Breast epithelium (tissue), 4 donors: ENCODE measurements around the gene SDK1. TPM values are rescaled to one million over a fixed set of nuclear protein-coding genes. Genes with fewer than 3 reads are reported as not detected.

ENCODE experiments used
- DNase-seq, 2 donors: peaks; one replicate each; pipeline ENCODE4 v3.0.0-alpha.2; 2019; ENCODE audit warnings: low spot score in 2 of 2
- H3K27ac ChIP-seq, 2 donors: fragments of 200-600 bp; sonication (generic) in 1 of 2; one replicate each; pipeline ENCODE4 v1.5.1; 2016 to 2019; ENCODE audit warnings: mild to moderate bottlenecking in 1 of 2
- H3K27me3 ChIP-seq, 2 donors: fragments of 200-600 bp; sonication (generic) in 1 of 2; one replicate each; pipeline versions ENCODE4 v1.5.1 to v1.6.0; 2017 to 2019; ENCODE audit warnings: control low read depth in 1 of 2, mild to moderate bottlenecking in 1 of 2
- H3K36me3 ChIP-seq: fragments of 200-600 bp; one replicate; pipeline ENCODE4 v1.5.1; 2019
- H3K4me1 ChIP-seq, 2 donors: fragments of 200-600 bp; sonication (generic); one replicate each; pipeline ENCODE4 v1.5.1; 2016 to 2019; ENCODE audit warnings: control low read depth in 1 of 2
- H3K4me3 ChIP-seq, 3 donors: fragments of 200-600 bp; sonication (generic); 1 replicate in 2 of 3; 2 replicates in 1 of 3; pipeline ENCODE4 v1.5.1; 2016 to 2019; ENCODE audit warnings: mild to moderate bottlenecking in 3 of 3, moderate library complexity in 2 of 3
- H3K9me3 ChIP-seq, 2 donors: fragments of 200-600 bp; sonication (generic) in 1 of 2; one replicate each; pipeline ENCODE4 v1.5.1; 2016 to 2019; ENCODE audit warnings: control low read depth in 1 of 2
- POLR2A ChIP-seq: fragments of 450-650 bp; IDR thresholded peaks from one replicate; pipeline ENCODE4 v1.6.1; 2016; ENCODE audit warnings: antibody characterized with exemption, mild to moderate bottlenecking, moderate library complexity
- POLR2AphosphoS5 ChIP-seq, 3 donors: sonication (generic); formaldehyde crosslinking; IDR thresholded peaks; one replicate each; pipeline ENCODE4 v1.6.1; 2017; ENCODE audit warnings: antibody characterized with exemption in 3 of 3
- intact Hi-C: fragments of 100-400 bp; cut with DNase I; formaldehyde crosslinking; loops from one replicate; pipeline ENCODE4 v1.15.1; 2023; ENCODE audit warnings: low total_unique reads
- total RNA-seq, 3 donors: library from RNA; depleted of rRNA; stranded (reverse); fragments of >200 nt; gene quantifications; one replicate each; pipeline ENCODE4 v1.1.0, GENCODE V29; 2016
- TF ChIP-seq, protein P1 (sequence below), 3 donors: fragments of 450-650 bp; IDR thresholded peaks; one replicate each; pipeline ENCODE4 v1.5.1; 2016 to 2017; ENCODE audit warnings: antibody characterized with exemption in 3 of 3, mild to moderate bottlenecking in 3 of 3, moderate library complexity in 3 of 3

Gene SDK1
- total RNA-seq, 3 donors from 2014 or later: 3.7 to 18.2 (median 6.6) TPM

DNA sequence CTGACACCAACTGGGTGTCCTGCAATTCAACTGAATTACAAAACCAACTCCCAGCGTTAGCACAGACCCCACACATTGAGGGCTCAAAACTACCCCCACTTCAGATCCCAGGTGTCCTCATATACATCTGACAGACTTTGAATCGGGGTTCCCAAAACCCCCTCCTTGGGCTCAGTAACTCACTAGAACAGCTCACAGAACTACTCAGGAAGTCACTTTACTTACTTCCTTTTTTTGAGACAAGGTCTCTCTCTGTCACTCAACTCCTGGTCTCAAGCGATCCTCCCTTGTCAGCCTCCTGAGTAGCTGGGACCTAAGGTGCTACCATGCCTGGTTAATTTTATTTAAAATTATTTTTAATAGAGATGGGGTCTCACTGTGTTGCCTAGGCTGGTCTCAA, 456.0 kb downstream of the SDK1 start:
- no peaks in the 10 kb centered on the region for H3K36me3 ChIP-seq
- no peak for DNase-seq
- H3K4me1 ChIP-seq: no peaks in the 10 kb centered on the region
- no peak overlapping the region for H3K27ac ChIP-seq
- TF ChIP-seq, protein P1, sequence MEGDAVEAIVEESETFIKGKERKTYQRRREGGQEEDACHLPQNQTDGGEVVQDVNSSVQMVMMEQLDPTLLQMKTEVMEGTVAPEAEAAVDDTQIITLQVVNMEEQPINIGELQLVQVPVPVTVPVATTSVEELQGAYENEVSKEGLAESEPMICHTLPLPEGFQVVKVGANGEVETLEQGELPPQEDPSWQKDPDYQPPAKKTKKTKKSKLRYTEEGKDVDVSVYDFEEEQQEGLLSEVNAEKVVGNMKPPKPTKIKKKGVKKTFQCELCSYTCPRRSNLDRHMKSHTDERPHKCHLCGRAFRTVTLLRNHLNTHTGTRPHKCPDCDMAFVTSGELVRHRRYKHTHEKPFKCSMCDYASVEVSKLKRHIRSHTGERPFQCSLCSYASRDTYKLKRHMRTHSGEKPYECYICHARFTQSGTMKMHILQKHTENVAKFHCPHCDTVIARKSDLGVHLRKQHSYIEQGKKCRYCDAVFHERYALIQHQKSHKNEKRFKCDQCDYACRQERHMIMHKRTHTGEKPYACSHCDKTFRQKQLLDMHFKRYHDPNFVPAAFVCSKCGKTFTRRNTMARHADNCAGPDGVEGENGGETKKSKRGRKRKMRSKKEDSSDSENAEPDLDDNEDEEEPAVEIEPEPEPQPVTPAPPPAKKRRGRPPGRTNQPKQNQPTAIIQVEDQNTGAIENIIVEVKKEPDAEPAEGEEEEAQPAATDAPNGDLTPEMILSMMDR (IDR thresholded peaks at IDR 0.05): no peak
- TF ChIP-seq POLR2A: no peak
- no peaks in the 10 kb centered on the region for H3K9me3 ChIP-seq
- intact Hi-C loops: no loop called here
- H3K4me3 ChIP-seq: no peak overlapping the region
- no peaks in the 10 kb centered on the region for H3K27me3 ChIP-seq

DNA sequence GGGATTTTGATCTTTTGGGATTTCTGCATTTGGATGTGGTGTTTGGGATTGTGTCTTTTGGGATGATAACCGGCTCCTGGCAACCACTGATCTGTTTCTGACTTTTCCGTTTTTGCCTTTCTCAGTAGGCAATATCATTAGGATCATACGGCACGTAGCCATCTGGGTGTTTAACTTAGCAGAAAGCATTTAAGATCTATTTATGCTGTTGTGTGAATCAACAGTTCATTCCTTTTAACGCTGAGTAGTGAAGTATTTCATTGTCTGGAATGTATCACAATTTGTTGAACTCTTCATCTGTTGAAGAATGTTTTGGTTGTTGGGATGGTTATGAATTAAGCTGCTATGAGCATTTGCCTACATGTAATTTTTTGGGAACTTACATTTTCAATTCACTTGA, 459.6 kb downstream of the SDK1 start:
- intact Hi-C loops: no loop called here

DNA sequence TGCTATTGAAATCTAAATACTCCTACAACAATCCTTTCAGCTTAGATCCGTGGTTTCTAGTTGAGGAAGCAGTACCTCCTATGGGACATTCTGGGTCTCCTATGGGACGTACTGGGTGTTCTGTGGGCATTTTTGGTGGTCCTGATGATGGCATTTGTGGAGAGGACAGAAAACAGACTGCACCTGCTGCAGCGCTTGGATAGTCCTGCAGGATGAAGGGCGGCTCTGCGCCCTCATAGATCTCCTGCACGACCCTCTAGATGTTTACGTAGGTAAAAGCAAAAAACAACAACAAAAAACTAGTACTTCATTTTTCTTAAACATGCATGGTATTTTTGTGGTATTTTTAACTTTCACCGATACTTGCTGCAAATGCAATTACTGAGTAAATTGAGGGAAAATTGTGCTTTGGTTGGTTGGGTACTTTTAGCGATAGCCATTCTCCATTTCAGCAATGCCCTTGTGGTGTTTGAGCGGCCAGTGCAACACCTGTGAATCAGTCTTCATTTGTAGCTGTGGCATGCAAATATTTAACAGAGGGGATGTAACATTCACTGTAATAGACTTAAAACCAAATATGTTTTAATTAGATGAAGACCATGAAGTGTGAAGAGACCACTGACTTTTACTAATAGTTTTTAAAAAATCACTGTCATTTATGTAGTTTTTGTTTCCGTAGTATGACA, 461.2 kb downstream of the SDK1 start:
- Histone ChIP-seq H3K4me3 (no peak overlapping the region), H3K4me1 (no peaks in the 10 kb centered on the region), H3K36me3 (no peaks in the 10 kb centered on the region), H3K9me3 (no peaks in the 10 kb centered on the region), H3K27ac (no peak overlapping the region), H3K27me3 (no peaks in the 10 kb centered on the region)
- intact Hi-C loops: no loop called here
- DNase-seq: no peak
- TF ChIP-seq POLR2A (no peak), POLR2AphosphoS5 (IDR thresholded peaks at IDR 0.05) (no peak)
- TF ChIP-seq, protein P1 (IDR thresholded peaks at IDR 0.05): no peak

More for the DNA sequence above, 459.6 kb downstream of the SDK1 start:
- H3K27ac ChIP-seq: no peak overlapping the region
- TF ChIP-seq, protein P1 (IDR thresholded peaks at IDR 0.05): no peak
- no peak for DNase-seq
- H3K36me3 ChIP-seq: no peaks in the 10 kb centered on the region
- H3K4me1 ChIP-seq: no peaks in the 10 kb centered on the region
- no peaks in the 10 kb centered on the region for H3K27me3 ChIP-seq
- H3K4me3 ChIP-seq: no peak overlapping the region
- no peaks in the 10 kb centered on the region for H3K9me3 ChIP-seq

DNA sequence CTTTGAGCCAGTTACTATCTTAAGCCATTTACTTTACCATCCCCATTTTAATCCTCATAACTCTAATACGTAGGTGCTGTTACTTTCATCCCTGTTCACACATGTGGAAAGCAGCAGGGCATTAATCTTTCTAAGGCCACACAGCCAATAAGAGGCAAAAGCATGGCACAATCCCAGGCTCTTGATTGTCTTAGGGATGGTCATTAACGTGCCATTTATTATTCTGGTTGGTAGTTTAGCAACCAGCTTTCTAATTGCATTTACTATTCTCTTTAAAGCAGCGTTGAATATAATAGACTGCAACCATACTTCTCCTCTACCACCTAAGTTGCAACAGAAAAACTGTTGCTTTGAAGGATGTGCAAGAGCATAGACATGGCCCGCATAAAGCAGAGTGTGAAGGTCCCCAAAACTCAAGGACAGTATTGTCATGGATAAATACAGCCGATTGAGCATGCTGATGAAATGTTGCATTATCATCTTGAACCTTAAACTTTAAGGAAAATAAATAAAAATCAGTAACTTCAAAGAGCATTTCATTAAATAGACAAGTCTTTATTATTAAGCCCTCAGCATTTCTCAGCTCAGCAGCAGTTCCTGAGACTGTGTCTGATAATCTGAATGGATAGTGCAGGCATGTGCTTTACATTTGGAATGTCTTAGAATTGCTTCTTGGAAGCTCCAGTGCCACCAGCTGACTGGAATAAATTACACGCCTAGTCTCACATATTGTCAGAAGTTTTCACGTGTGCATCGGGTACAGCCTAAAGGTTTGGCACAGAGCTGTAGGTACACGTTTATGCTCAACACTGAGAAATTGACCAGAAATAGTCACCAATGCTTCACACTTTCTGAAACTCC, 467.1 kb downstream of the SDK1 start:
- peaks cover 0 to 8% of the 10 kb centered on the region in 2 donors for H3K9me3 ChIP-seq
- H3K4me3 ChIP-seq: no peak overlapping the region
- TF ChIP-seq, protein P1 (IDR thresholded peaks at IDR 0.05): no peak
- TF ChIP-seq POLR2AphosphoS5 (IDR thresholded peaks at IDR 0.05) (no peak), POLR2A (no peak)
- no peak overlapping the region for H3K27ac ChIP-seq
- no peaks in the 10 kb centered on the region for H3K36me3 ChIP-seq
- DNase-seq: no peak
- intact Hi-C loops: no loop called here
- H3K4me1 ChIP-seq: no peaks in the 10 kb centered on the region
- no peaks in the 10 kb centered on the region for H3K27me3 ChIP-seq

GRCh38 chr7:3771906-3772305, 470.9 kb downstream of the SDK1 start:
- no peaks in the 10 kb centered on the region for H3K36me3 ChIP-seq
- no peaks in the 10 kb centered on the region for H3K27me3 ChIP-seq
- H3K4me1 ChIP-seq: no peaks in the 10 kb centered on the region
- no peak overlapping the region for H3K27ac ChIP-seq
- H3K4me3 ChIP-seq: no peak overlapping the region
- intact Hi-C loops: no loop called here
- DNase-seq: no peak
- TF ChIP-seq POLR2AphosphoS5 (IDR thresholded peaks at IDR 0.05): no peak
- H3K9me3 ChIP-seq: peaks cover 0 to 8% of the 10 kb centered on the region in 2 donors
